Mucosa of descending colon (tissue), 3 donors: ENCODE measurements around the gene TMEM30B. TPM values are rescaled to one million over a fixed set of nuclear protein-coding genes. Genes with fewer than 3 reads are reported as not detected.
"Not testable (repeated sequence)": the region's sequence is repeated elsewhere in the genome, so short reads cannot be mapped to it uniquely, and the experiment has no call there.

ENCODE experiments used
- ATAC-seq: fragments of 200-7000 bp; cut with Tn5 transposase; one replicate; pipeline ENCODE4 v1.9.1; 2020; ENCODE audit warnings: mild to moderate bottlenecking, moderate library complexity
- DNase-seq, 3 donors: peaks; one replicate each; pipeline ENCODE4 v3.0.0-alpha.2; 2020
- H3K36me3 ChIP-seq: fragments of 200-600 bp; one replicate; pipeline ENCODE4 v1.8.0; 2021; ENCODE audit warnings: low read depth, mild to moderate bottlenecking
- H3K4me1 ChIP-seq: fragments of 200-600 bp; one replicate; pipeline ENCODE4 v1.8.0; 2021; ENCODE audit warnings: low read depth, mild to moderate bottlenecking
- H3K4me3 ChIP-seq: fragments of 200-600 bp; one replicate; pipeline ENCODE4 v1.8.0; 2021; ENCODE audit warnings: mild to moderate bottlenecking
- H3K9me3 ChIP-seq: fragments of 200-600 bp; one replicate; pipeline ENCODE4 v1.8.0; 2021; ENCODE audit warnings: mild to moderate bottlenecking
- CTCF ChIP-seq: fragments of 200-600 bp; IDR thresholded peaks from one replicate; pipeline ENCODE4 v1.8.0; 2022; ENCODE audit warnings: antibody characterized with exemption, mild to moderate bottlenecking
- intact Hi-C, 2 donors: fragments of 100-400 bp; cut with DNase I in 1 of 2; cut with micrococcal nuclease in 1 of 2; formaldehyde crosslinking; loops; one replicate each; pipeline versions ENCODE4 v1.11.0 to v1.11.1; 2022; cut with DNase I, micrococcal nuclease
- total RNA-seq, 3 donors: library from RNA; stranded (reverse); fragmentation: NEBNext Ultra II Directional in 2 of 3; extraction: Animal tissue kit (Norgen Biotek cat#: 25700) in 2 of 3; gene quantifications; one replicate each; pipeline versions ENCODE4 v1.2.1 to v1.2.4, GENCODE V29; 2021 to 2023
- donor health status: DM: no; HTN: no; CAD: no; lungs with moderate emphysema.
- donor health status: DM: no; HTN: no; CAD: no.
- donor health status: DM: no; HTN: yes; CAD: no.

TMEM30B gene
- total RNA-seq, 3 donors from 2014 or later = 26.2 to 83.8 (median 54.1) TPM

DNA sequence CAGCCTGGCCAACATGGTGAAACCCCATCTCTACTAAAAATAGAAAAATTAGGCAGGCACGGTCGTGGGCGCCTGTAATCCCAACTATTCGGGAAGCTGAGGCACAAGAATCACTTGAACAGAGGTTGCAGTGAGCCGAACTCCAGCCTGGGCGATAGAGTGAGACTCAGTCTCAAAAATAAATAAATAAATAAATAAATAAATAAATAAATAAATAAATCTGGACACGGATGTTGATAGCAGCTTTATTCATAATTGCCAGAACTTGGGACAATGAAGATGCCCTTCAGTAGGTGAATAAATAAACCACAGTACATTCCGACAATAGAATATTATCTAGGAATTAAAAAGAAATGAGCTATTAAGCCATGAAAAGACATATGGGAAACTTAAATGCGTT lies 31.1 kb downstream of the TMEM30B start:
- ATAC-seq = no peak
- intact Hi-C loops = loop anchor here (5.0 to 10.0 kb wide), 3 partner anchors 623 to 895 kb away; no protein-coding TSS in a partner anchor
- no peaks in the 10 kb centered on the region for H3K36me3 ChIP-seq
- no peak for TF ChIP-seq CTCF
- no peaks in the 10 kb centered on the region for H3K4me1 ChIP-seq
- H3K4me3 ChIP-seq = no peak overlapping the region
- no peak for DNase-seq
- no peaks in the 10 kb centered on the region for H3K9me3 ChIP-seq

DNA sequence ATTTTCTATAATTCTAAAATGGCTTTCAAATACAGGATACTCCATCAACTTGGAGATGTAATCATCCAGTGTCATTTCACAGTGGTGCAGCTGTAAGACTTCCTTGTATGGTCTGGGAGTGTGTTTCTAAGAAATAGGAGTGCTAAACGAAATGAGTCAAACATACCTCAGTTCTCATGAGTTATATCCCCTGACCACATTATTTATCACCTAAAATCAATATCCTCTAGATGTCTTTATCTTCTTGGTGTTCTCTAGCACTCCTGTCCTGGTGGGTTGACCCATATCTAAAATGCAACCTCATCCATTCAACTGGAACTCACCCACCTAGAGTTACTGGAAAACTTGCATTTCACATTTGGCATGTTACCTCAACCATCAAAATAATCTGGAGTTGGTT lies 33.2 kb downstream of the TMEM30B start:
- H3K36me3 ChIP-seq = no peaks in the 10 kb centered on the region
- DNase-seq (no peak), ATAC-seq (no peak)
- no peaks in the 10 kb centered on the region for H3K9me3 ChIP-seq
- no peak overlapping the region for H3K4me3 ChIP-seq
- no peaks in the 10 kb centered on the region for H3K4me1 ChIP-seq
- no peak for TF ChIP-seq CTCF
- intact Hi-C loops = no loop called here

DNA sequence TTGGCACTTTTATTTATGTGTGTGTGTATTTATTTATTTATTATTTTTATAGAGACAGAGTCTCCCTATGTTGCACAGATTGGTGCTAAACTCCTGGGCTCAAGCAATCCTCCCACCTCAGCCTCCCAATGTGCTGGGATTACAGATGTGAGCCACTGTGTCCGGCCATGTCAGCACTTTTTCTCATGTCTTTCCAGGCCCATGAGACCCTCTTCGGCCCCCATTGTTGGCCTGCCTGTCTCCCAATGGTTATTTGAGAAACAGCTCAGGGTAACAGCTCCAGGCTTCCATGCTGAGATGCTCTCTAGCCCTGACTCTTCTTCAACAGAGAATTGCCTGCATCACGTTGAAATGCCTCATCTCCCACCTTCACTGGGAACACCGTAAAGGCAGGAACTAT lies 34.4 kb downstream of the TMEM30B start:
- DNase-seq (no peak), ATAC-seq (no peak)
- Histone ChIP-seq H3K4me3 (no peak overlapping the region), H3K36me3 (no peaks in the 10 kb centered on the region), H3K4me1 (no peaks in the 10 kb centered on the region), H3K9me3 (no peaks in the 10 kb centered on the region)
- TF ChIP-seq CTCF = no peak
- intact Hi-C loops = no loop called here

GRCh38 chr14:61244009-61244408 lies 37.1 kb downstream of the TMEM30B start:
- H3K9me3 ChIP-seq = peaks cover 10% of the 10 kb centered on the region
- H3K4me1 ChIP-seq = no peaks in the 10 kb centered on the region
- no peaks in the 10 kb centered on the region for H3K36me3 ChIP-seq
- H3K4me3 ChIP-seq = no peak overlapping the region
- intact Hi-C loops = no loop called here
- ATAC-seq (no peak), DNase-seq (no peak)
- no peak for TF ChIP-seq CTCF

DNA sequence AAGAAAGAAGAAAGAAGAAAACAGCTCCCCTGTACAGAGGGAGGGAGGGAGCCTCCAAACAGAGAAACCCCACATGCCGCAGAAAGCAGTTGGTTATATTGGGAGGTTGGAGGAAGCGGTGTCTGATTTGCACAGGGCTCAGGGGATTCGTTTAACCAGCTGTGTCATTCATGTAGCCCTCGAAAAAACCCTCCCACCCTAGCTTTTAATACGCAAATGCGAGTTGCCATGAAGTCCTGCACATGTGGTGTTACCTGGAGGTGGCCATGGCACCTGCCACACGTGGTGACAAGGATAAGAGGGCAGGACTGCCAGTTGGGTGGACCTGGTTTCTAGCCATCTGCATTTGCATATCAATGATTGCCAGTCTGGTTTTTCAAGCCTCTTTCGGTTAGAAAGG lies 40.9 kb downstream of the TMEM30B start:
- Histone ChIP-seq H3K4me3 (no peak overlapping the region), H3K36me3 (no peaks in the 10 kb centered on the region), H3K9me3 (peaks cover 10% of the 10 kb centered on the region), H3K4me1 (no peaks in the 10 kb centered on the region)
- TF ChIP-seq CTCF = no peak
- ATAC-seq = no peak
- intact Hi-C loops = no loop called here
- DNase-seq = no peak

DNA sequence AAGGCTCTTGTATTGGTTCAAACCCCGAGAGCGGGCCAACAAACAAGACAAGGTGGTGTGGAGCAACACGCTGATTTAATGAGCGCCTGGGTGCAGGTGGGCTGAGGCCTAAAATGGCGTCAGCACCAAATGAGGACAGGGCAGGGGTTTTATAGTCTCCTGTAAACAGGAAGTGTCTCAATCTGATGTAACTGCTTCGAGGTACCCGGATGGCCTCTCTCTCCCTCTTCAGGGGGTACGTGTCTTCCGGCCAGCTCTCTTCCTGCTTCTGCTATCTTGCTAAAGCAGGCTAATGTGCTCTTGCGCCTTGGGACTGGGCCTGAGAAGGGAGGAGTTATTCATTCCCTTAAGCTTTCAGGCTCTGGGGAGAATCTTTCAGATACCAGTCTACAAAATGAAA lies 41.9 kb downstream of the TMEM30B start:
- ATAC-seq, H3K4me3 ChIP-seq, intact Hi-C loops, DNase-seq, H3K9me3 ChIP-seq, H3K4me1 ChIP-seq, H3K36me3 ChIP-seq: not testable (repeated sequence)
